GM19372 (cell line): ENCODE data around the gene MROH8.
"Not testable (repeated sequence)": the region's sequence is repeated elsewhere in the genome, so short reads cannot be mapped to it uniquely, and the experiment has no call there.

Source experiments
- ATAC-seq: cut with Tn5 transposase; IDR thresholded peaks from one replicate; pipeline ENCODE4 v1.9.1; 2021; ENCODE audit warnings: mild to moderate bottlenecking, low read depth, moderate library complexity; ENCODE audit not compliant: unreplicated experiment

The MROH8 gene

DNA sequence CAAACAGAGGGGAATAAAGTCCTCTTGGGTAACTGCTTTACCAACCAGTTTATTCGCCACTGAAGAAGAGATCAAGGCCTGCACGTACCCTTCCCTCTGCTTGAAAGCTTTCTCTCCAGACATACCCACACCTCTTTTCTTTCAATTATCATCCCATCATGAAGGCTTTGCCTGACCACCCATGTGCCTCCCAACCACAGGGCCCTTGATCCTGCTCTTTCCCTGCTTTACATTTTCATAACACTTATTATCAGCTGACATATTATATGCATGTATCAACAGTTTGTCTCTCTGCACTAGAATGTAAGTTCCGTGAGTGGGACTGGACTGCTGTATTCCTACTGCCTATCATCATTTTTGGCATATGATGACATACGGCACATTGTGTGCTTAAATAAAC is 21.1 kb downstream of the MROH8 start:
- no peak for ATAC-seq

DNA sequence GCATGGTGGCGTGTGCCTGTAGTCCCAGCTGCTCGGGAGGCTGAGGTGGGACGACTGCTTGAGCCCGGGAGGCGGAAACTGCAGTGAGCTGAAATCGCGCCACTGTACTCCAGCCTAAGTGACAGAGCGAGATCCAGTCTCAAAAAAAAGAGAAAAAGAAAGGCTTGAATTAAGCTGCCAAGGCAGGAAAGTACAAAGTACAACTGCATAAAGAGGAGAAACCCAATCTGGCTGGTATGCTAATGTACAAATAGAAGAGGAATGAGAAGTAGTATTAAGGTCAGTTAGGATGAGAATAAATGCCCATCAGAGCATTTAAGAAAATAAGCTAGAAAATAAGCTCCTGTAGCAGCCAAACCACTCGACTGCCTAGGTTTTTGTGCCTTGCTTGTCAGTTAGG is 23.4 kb downstream of the MROH8 start:
- ATAC-seq: no peak

DNA sequence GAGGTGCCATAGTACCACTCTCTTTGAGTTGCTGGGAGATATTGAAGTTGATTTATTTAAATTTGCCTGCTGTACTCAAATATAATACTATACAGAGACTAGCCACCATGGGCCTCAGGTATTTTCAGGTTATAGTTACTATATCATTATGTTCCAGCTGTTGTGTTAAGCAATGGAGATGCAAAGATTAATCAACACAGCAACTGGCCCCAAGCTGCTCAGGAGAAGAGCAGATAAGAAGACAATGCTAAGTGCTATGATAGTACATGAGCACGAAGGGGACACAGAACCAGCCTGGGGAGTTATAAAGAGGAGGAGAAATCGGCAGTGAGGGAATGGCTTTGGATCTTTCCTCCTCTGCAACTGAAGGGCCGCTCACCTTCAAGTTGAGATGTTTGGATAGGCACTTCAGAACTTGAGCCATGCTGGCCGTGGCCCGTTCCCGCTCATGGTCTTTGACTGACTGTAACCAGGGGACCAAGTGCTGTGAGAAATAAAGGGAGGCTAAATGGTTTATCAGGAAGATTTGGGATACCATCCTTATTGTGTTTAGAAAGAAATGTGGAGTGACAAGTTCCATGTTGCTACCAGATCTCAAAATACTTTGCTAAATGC is 24.6 kb downstream of the MROH8 start:
- no peak for ATAC-seq

DNA sequence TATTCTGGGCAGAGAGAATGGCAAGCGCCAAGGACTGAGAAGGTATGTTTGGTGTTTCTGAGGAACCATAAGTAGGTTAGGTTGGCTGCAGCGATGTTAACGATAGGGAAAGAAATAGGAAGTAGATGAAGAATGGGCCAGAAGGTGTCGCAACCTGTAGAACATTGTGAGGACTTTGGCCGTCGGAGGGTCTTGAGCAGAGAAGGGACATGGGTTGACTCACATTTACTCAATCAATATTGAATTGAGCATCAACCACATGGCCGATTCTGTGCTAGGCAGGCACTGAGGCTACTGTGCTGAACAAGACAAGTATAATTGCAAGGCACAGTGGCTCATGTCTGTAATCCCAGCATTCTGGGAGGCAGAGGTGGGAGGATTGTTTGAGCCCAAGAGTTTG is 27.1 kb downstream of the MROH8 start:
- no peak for ATAC-seq

DNA sequence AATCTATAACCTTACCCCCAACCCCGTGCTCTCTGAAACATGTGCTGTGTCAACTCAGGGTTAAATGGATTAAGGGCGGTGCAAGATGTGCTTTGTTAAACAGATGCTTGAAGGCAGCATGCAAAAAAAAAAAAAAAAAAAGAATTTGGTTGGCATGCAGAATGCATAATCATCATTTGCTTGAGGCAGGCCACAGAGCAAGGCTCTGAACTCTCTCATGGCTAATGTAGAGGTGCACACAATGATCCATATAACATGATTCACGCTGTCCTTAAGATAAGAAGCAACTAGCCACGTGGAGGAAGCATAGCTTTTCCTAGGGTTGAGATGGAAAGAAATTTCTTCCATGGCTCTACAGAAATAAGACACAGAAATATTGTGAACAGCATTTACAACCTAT is 27.8 kb downstream of the MROH8 start:
- no peak for ATAC-seq

DNA sequence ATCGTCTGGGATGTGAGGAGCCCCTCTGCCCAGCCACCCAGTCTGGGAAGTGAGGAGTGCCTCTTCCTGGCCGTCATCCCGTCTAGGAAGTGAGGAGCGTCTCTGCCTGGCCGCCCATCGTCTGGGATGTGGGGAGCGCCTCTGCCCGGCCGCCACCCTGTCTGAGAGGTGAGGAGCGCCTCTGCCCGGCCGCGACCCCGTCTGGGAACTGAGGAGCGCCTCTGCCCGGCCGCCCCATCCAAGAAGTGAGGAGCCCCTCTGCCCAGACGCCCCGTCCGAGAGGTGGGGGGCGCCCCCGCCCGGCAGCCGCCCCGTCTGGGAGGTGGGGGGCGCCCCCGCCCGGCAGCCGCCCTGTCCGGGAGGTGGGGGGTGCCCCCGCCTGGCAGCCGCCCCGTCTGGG is 28.5 kb downstream of the MROH8 start:
- ATAC-seq: not testable (repeated sequence)

DNA sequence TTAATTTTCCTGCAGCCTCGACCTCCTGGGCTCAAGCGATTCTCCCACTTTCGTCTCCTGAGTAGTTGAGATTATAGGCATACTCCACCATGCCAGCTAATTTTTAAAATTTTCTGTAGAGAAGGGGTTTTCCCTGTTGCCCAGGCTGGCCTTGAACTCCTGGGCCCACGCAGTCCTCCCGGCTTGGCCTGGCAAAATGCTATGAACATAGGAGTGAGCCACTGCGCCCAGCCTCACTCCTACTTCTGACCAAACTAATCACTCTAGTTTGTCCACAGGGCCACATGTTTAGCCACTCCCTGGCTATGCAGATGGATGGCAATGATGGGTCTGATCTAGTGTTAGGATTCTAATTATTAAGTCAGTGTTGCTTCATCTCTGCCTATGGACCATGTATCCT is 32.1 kb downstream of the MROH8 start:
- ATAC-seq: no peak

DNA sequence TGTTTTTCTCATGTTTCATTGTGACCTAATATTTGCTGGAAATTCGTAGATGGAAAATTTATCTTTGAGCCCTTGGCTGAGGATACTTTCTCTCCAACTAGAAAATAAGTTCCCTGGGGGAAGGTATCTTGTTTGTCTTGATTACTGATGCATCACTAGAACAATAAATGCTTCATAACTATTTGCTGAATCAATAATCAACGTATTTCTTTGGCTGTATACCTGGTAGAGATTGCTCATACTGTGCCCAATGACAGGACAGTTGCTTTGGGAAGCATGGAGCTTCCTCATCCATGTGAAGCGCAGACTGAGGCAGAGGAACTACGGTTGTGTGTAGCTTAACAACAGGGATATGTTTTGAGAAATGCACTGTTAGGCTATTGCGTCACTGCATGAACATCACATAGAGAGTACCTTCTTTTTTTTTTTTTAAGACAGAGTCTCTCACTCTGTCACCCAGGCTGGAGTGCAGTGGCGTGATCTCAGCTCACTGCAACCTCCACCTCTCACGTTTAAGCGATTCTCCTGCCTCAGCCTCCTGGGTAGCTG is 34.4 kb downstream of the MROH8 start:
- ATAC-seq: no peak

DNA sequence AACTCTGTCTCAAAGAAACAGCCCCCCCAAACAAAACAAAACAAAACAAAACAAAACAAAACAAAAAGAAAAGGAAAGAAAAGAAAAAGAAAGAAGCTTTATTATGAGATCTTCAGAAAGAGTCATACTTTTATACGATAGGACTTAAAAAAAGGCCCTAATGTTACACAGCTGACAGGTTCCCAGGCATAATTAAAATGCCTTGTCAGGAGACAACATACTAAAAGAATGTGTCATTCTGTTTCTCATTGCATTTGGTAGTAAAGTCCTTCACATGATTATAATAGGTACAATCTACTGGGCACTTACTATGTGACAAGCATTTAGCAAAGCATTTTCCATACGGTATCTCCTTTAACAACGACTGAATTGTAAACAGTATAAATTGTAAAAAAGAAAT is 36.6 kb downstream of the MROH8 start:
- no peak for ATAC-seq

DNA sequence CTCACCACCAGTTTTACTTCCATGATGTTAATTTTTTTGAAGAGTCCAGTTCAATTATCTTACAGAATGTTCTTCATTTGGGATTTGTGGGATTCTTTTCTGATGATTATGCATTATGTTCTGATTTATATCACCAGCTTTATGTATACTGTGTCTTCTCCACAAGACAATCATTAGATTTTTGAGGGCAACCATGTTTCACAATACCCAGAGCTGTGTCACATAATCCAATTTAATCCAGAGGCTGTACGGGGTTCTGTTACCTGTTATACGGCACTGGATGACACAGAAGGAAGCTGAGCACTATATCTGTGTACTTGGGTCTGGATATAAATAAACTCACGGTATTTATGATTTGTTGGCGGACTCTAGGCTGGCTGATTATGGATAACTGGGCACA is 41.8 kb downstream of the MROH8 start:
- no peak for ATAC-seq

DNA sequence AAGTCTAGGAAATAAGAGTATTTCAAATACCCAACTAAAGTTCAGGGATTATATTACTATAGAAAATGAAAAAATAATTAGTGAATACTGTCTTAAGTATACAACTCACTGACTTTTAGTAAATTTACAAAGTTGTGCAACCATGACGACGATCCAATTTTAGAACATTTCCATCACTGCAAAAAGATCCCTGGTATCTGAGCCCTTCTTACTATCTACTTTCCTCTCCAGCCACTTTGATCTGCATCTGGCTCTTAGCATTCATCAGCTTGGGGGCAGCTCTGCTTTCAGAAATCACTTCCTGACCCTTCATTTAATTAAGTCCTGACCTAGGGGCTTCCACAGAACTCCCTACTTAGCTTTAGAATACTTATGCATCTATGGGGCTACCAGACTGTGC is 45.4 kb downstream of the MROH8 start:
- ATAC-seq: no peak

DNA sequence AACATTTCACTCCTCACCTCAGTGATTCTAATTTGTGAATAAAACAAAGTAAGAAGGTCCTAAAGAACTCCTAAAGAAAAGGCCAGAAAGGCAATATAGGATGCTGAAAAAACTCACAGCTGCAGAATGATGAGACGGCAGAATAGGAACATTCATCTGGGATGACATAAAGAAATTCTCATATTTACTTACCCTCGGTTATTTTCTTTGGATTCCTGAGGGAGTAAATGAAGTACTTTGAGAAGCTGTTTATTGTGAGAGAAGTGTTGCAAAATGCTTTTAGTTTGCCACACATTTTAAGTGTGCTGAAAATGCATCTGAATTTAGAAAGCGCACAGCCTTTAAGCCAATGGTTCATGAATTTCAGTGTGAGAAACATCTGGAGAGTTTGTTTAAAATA is 47.9 kb downstream of the MROH8 start:
- no peak for ATAC-seq

DNA sequence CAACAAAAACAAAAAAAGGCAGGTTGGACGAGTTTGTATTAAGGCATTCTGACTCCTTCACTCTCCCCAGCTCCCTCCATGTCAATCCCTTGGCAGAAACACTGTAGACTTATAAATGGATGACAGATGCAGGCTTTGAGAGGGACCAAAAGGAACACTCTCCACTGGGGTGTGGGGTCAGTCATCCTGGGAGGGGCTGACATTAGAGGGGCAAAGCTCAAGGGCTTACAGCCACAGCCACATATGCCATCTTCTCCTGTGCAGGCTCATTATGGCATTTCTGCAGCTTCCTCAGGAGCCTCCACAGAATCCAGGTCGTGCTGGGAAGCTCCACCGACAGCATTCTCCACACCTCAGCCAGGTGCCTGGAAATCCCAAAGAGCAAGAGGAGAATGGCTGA is 50.5 kb downstream of the MROH8 start:
- no peak for ATAC-seq

DNA sequence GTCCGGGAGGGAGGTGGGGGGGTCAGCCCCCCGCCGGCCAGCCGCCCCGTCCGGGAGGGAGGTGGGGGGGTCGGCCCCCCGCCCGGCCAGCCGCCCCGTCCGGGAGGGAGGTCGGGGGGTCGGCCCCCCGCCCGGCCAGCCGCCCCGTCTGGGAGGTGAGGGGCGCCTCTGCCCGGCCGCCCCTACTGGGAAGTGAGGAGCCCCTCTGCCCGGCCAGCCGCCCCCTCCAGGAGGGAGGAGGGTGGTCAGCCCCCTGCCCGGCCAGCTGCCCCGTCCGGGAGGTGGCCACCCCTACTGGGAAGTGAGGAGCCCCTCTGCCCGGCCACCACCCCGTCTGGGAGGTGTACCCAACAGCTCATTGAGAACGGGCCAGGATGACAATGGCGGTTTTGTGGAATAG is 53.1 kb downstream of the MROH8 start:
- ATAC-seq: not testable (repeated sequence)

DNA sequence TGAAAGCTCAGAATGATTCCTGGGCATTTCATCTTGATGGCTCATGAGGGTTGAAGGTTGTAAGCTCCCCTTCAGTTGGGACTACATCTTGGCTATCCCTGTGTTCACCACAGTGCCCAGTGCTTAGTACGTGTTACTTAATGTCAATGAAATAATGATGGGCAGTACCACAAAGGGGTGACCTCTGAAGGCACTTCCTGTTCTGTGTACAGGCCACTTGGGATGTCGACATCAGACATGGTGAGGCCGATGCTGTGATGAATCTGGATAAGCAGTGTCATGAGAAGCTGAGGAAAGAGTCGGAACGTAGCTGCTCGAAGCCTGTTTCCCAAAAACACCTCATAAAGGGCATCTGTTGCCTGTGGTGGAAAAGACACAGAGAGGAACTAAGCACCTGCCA is 55.9 kb downstream of the MROH8 start:
- ATAC-seq: no peak

DNA sequence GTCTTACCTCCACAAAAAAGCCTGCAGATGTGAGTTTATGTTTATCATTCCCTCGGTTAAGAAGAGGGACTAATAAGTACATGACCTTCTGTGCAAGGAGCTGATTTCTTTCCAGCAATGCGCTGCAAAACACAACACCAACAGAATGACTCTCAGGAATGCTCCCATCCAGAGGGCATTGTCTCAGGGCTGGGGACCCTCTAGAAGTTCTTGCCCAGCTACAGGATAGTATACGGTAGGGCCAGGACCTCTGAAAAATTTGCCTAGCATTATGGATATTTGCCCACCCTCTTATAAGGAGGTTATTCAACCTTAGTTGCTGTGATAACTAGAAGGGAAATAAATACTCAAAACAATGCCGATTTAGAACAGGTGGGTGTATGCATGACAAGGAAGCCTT is 58.9 kb downstream of the MROH8 start:
- ATAC-seq: no peak

DNA sequence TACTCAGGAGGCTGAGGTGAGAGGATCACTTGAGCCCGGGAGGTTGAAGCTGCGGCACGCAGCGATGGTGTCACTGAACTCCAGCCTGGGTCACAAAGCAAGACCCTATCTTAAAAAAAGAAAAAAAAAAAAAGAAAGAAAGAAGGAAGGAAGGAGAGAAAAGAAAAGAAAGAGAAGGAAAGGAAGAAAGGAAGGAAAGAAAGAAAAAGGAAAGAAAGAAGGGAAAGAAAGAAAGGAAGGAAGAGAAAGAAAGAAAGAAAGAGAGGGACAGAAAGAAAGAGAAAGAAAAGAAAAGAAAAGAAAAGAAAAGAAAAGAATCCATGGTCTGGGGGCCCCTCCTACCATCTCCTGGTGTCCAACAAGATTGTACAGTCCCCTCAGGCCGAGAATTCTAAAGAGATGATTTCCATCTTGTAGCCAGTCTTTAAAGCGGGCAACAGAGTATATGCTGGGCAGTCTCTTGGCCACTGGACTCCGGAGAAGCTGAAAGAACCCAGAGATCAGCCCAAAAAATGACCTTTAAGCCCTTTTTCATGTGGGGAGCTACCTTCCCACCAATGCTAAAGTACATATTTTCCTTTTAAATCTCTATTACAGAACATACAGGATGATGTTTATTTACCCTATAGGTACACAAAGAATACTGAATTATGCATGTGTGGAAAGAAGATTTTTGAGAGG is 59.9 kb downstream of the MROH8 start:
- ATAC-seq: no peak

DNA sequence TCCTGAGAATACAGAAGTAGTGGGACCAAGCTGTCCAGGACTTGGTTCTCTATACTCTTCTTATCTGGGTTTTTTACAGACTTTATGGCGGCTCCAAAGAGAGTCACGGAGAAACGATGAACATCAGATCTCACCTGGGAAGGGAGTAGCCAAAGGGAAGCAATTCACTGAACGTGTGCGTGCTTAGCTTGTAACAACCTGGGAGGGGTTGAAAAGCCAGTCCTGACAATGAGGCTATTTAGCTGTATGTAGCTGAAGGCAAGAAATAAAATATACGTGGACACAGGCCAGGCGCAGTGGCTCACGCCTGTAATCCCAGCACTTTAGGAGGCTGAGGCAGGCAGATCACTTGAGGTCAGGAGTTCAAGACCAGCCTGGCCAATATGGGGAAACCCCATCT is 65.3 kb downstream of the MROH8 start:
- ATAC-seq: no peak

DNA sequence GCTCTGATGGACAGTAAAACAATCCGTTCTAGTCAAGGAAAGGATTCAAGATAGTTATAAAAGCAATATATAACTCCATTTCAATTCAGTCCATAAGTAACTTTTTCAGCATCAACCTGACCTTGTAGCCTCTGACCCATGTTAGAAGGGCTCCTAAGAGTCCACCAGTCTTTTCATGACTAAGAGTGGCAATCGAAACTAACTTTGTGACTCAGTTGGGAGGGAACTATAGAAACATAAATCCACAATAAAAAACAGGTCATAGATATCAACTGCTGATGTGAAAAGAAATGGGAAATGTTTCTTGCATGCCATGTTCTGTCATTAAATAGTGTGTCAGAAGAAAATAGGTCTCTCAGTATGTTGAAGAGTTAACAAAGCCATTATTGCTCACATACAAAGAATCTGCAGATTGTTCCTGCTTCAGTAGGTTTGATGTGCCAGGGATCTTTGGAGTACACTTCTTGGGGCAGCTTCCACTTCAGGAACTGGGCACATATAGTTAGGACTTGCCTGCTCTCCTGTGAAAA is 67.4 kb downstream of the MROH8 start:
- ATAC-seq: no peak

DNA sequence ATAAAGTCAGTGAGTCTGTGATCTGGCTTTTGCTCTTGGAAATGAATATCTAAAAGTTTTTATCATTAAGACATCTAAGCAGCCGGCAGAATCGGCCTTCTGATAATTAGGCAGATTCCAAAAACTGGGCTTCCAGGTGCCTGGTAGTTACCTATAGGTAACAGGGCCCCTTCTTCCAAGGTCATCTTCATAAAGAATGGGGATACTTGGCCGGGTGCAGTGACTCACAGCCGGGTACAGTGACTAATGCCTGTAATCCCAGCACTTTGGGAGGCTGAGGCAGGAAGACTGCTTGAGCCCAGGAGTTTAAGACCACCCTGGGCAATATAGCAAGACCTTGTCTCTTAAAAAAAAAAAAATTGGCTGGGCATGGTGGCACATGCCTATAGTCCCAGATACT is 70.7 kb downstream of the MROH8 start:
- no peak for ATAC-seq

DNA sequence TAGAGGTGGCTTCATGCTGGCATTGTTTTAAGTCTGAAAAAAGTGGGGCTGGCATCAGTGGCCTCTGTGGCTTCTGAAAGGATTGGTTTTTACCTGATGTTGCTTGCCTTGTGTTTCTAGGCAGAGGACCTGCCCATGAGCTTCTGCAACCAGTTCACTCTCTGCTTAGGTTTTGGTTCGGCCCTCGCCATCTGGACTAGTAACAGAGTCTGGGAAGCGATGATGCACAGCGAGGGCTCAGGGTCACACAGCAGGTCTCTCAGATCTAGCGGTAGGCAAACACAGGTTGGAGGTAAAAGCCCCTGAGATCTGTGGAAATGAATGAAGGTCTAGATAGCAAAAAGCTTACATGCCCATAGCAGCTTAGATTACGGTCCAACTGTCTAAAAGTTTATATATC is 76.8 kb downstream of the MROH8 start:
- no peak for ATAC-seq

DNA sequence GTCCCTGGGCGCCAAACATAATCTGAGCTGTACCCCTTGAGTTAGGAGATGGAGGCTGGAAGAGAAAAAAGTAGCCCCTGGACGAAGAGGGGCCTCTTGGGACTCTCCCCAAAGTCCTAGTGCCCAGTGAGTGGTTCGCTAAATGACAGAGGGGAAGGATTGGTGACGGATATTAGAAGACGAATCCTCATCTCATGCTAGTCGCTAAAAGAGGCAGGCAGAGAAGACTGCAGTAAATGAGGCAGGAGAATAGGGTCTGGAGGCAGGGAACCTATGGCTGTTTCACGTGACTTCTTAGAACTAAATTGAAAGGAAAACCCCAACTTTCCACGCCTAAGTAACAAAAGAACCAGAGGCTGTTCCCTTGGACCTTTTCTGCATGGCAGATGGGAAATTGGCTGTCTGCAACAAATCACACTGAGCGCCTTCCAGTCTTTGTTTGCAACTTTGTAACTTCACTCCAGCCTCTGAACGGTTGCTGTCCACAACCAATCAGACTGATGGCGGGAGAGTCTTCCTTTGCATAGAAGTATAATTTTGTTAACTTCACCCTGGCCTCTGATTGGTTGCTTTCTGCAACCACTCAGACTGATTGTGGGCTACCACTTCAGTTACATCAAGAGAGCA is 82.8 kb downstream of the MROH8 start:
- no peak for ATAC-seq
